ENCODE data around the gene DNTT. TPM values are rescaled to one million over a fixed set of nuclear protein-coding genes. Genes with fewer than 3 reads are reported as not detected.

Gene DNTT
- polyA plus RNA-seq, 1 donor from 2014 or later = not detected

DNA sequence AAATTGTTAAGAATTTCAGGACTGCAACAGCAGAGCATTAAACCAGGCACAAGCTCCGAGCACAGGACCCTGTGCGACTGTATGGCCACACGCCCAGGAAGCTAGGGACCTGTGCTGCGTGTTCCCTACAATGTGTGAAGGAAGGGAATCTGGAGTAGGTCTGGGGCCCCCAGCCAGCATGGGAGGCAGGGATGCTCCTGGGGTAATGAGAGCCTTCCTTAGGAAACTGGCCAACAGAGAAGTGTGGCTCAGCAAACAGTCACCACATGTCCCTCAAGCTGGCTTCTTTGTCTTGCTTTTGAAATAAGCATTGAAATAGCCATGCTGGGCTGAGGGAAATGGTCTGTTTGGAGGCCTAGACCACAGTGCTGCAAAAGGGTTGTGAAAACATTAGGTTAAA lies 41.1 kb upstream of the DNTT start:
- no peaks in the 10 kb centered on the region for H4K20me1 ChIP-seq (ENCODE audit: insufficient read depth)
- no peak overlapping the region for H3K4me2 ChIP-seq (ENCODE audit: low read length)
- no peak overlapping the region for H3K27ac ChIP-seq (ENCODE audit: low read length)
- H3K9me2 ChIP-seq (ENCODE audit: insufficient read depth, low read length) = no peaks in the 10 kb centered on the region
- H2AFZ ChIP-seq (ENCODE audit: low read depth, low read length) = no peak overlapping the region
- H3K36me3 ChIP-seq (ENCODE audit: insufficient read depth, low read length) = no peaks in the 10 kb centered on the region
- TF ChIP-seq, protein P1, sequence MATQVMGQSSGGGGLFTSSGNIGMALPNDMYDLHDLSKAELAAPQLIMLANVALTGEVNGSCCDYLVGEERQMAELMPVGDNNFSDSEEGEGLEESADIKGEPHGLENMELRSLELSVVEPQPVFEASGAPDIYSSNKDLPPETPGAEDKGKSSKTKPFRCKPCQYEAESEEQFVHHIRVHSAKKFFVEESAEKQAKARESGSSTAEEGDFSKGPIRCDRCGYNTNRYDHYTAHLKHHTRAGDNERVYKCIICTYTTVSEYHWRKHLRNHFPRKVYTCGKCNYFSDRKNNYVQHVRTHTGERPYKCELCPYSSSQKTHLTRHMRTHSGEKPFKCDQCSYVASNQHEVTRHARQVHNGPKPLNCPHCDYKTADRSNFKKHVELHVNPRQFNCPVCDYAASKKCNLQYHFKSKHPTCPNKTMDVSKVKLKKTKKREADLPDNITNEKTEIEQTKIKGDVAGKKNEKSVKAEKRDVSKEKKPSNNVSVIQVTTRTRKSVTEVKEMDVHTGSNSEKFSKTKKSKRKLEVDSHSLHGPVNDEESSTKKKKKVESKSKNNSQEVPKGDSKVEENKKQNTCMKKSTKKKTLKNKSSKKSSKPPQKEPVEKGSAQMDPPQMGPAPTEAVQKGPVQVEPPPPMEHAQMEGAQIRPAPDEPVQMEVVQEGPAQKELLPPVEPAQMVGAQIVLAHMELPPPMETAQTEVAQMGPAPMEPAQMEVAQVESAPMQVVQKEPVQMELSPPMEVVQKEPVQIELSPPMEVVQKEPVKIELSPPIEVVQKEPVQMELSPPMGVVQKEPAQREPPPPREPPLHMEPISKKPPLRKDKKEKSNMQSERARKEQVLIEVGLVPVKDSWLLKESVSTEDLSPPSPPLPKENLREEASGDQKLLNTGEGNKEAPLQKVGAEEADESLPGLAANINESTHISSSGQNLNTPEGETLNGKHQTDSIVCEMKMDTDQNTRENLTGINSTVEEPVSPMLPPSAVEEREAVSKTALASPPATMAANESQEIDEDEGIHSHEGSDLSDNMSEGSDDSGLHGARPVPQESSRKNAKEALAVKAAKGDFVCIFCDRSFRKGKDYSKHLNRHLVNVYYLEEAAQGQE (IDR thresholded peaks at IDR 0.05; ENCODE audit: borderline replicate concordance) = no peak
- TF ChIP-seq EP300 (conservative IDR thresholded peaks at IDR 0.05; ENCODE audit: poor library complexity, severe bottlenecking) (no peak), MXI1 (conservative IDR thresholded peaks at IDR 0.05; ENCODE audit: poor library complexity, severe bottlenecking) (no peak), RAD21 (conservative IDR thresholded peaks at IDR 0.05) (no peak), SMC3 (conservative IDR thresholded peaks at IDR 0.05; ENCODE audit: poor library complexity) (no peak), TAF1 (IDR thresholded peaks at IDR 0.05; ENCODE audit: low read depth) (no peak), EZH2 (IDR thresholded peaks at IDR 0.05; ENCODE audit: borderline replicate concordance, insufficient read depth, low read length, poor library complexity, severe bottlenecking) (no peak)
- TF ChIP-seq, protein P2, sequence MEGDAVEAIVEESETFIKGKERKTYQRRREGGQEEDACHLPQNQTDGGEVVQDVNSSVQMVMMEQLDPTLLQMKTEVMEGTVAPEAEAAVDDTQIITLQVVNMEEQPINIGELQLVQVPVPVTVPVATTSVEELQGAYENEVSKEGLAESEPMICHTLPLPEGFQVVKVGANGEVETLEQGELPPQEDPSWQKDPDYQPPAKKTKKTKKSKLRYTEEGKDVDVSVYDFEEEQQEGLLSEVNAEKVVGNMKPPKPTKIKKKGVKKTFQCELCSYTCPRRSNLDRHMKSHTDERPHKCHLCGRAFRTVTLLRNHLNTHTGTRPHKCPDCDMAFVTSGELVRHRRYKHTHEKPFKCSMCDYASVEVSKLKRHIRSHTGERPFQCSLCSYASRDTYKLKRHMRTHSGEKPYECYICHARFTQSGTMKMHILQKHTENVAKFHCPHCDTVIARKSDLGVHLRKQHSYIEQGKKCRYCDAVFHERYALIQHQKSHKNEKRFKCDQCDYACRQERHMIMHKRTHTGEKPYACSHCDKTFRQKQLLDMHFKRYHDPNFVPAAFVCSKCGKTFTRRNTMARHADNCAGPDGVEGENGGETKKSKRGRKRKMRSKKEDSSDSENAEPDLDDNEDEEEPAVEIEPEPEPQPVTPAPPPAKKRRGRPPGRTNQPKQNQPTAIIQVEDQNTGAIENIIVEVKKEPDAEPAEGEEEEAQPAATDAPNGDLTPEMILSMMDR (IDR thresholded peaks at IDR 0.05; ENCODE audit: poor library complexity, severe bottlenecking) = no peak
- H3K9ac ChIP-seq (ENCODE audit: low read length) = no peak overlapping the region
- H3K27me3 ChIP-seq (ENCODE audit: insufficient read depth, low read depth, low read length) = no peaks in the 10 kb centered on the region
- no peaks in the 10 kb centered on the region for H3K79me2 ChIP-seq (replicated peaks; ENCODE audit: insufficient read depth, low read length)
- no peak overlapping the region for H3K4me3 ChIP-seq (ENCODE audit: low read length)
- no peaks in the 10 kb centered on the region for H3F3A ChIP-seq (ENCODE audit: insufficient read depth, low read length, poor library complexity, severe bottlenecking)
- H3K9me3 ChIP-seq (ENCODE audit: low read length) = no peaks in the 10 kb centered on the region

DNA sequence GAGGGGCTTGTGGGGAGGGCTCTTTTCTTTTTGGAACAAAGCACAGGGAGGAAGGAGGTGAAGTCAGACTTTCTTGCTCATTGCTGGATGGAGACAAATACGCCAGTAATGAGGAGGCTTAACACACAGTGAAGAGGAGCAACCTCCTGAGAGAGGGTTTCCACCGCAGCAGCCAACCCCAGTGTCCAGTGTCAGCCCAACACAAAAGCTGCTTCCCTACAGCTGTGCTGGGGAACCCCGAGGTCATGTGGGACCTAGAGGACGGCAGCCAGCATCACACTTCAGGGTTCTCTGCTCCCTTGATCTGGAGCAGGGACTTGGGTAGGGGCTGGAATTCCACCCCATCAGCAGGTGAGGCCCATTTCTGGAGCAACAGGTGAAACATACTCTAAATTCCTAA lies 40.6 kb upstream of the DNTT start:
- H3K27ac ChIP-seq (ENCODE audit: low read length) = no peak overlapping the region
- no peaks in the 10 kb centered on the region for H3K27me3 ChIP-seq (ENCODE audit: insufficient read depth, low read depth, low read length)
- no peaks in the 10 kb centered on the region for H4K20me1 ChIP-seq (ENCODE audit: insufficient read depth)
- no peaks in the 10 kb centered on the region for H3K79me2 ChIP-seq (replicated peaks; ENCODE audit: insufficient read depth, low read length)
- H3K9me3 ChIP-seq (ENCODE audit: low read length) = no peaks in the 10 kb centered on the region
- H3F3A ChIP-seq (ENCODE audit: insufficient read depth, low read length, poor library complexity, severe bottlenecking) = no peaks in the 10 kb centered on the region
- no peaks in the 10 kb centered on the region for H3K36me3 ChIP-seq (ENCODE audit: insufficient read depth, low read length)
- H3K4me2 ChIP-seq (ENCODE audit: low read length) = no peak overlapping the region
- no peak overlapping the region for H3K4me3 ChIP-seq (ENCODE audit: low read length)
- TF ChIP-seq TAF1 (IDR thresholded peaks at IDR 0.05; ENCODE audit: low read depth) (no peak), RAD21 (conservative IDR thresholded peaks at IDR 0.05) (no peak), POLR2AphosphoS5 (IDR thresholded peaks at IDR 0.05) (no peak), SMC3 (conservative IDR thresholded peaks at IDR 0.05; ENCODE audit: poor library complexity) (no peak), EP300 (conservative IDR thresholded peaks at IDR 0.05; ENCODE audit: poor library complexity, severe bottlenecking) (no peak), EZH2 (IDR thresholded peaks at IDR 0.05; ENCODE audit: borderline replicate concordance, insufficient read depth, low read length, poor library complexity, severe bottlenecking) (no peak), MXI1 (conservative IDR thresholded peaks at IDR 0.05; ENCODE audit: poor library complexity, severe bottlenecking) (no peak)
- TF ChIP-seq, protein P1 (IDR thresholded peaks at IDR 0.05; ENCODE audit: borderline replicate concordance) = no peak
- TF ChIP-seq, protein P2 (IDR thresholded peaks at IDR 0.05; ENCODE audit: poor library complexity, severe bottlenecking) = no peak
- H3K9me2 ChIP-seq (ENCODE audit: insufficient read depth, low read length) = no peaks in the 10 kb centered on the region
- H3K9ac ChIP-seq (ENCODE audit: low read length) = no peak overlapping the region
- H2AFZ ChIP-seq (ENCODE audit: low read depth, low read length) = no peak overlapping the region
